SK-N-SH (cell line): ENCODE results near the gene PYDC1.

Source experiments
- EP300 ChIP-seq, 2 experiments: IDR thresholded peaks; 2 replicates each; pipeline versions ENCODE4 v1.4.0 to v1.6.1; 2012; ENCODE audit warnings: borderline replicate concordance in 1 of 2, low read depth in 1 of 2, low read length in 1 of 2
- EZH2phosphoT487 ChIP-seq: fragments of 200-600 bp; sonication (generic); IDR thresholded peaks from 2 replicates; pipeline ENCODE4 v1.6.1; 2017; ENCODE audit warnings: low read depth, mixed run types, mild to moderate bottlenecking, antibody characterized with exemption, moderate library complexity, borderline replicate concordance
- GABPA ChIP-seq: IDR thresholded peaks from 2 replicates; pipeline ENCODE4 v1.4.0; 2012; ENCODE audit warnings: low read depth, mild to moderate bottlenecking
- JUND ChIP-seq: IDR thresholded peaks from 2 replicates; pipeline ENCODE4 v1.4.0; 2012
- NRF1 ChIP-seq: IDR thresholded peaks from 2 replicates; pipeline ENCODE4 v1.6.1; 2012; ENCODE audit warnings: low read depth, mild to moderate bottlenecking, low read length
- RAD21 ChIP-seq: IDR thresholded peaks from 2 replicates; pipeline ENCODE4 v1.6.1; 2012; ENCODE audit warnings: mild to moderate bottlenecking, low read length
- SIN3A ChIP-seq: IDR thresholded peaks from 2 replicates; pipeline ENCODE4 v1.6.1; 2012; ENCODE audit warnings: low read depth, mild to moderate bottlenecking, low read length, moderate library complexity, borderline replicate concordance
- TEAD4 ChIP-seq: IDR thresholded peaks from 2 replicates; pipeline ENCODE4 v1.4.0; 2012; ENCODE audit warnings: mild to moderate bottlenecking, borderline replicate concordance; ENCODE audit not compliant: insufficient read depth
- TF ChIP-seq, protein P1 (sequence below): IDR thresholded peaks from 2 replicates; pipeline ENCODE4 v1.6.1; 2012; ENCODE audit warnings: mild to moderate bottlenecking, low read depth, low read length, moderate library complexity
- TF ChIP-seq, protein P2 (sequence below): fragments of 200-600 bp; sonication (generic); IDR thresholded peaks from 2 replicates; pipeline ENCODE4 v1.6.1; 2017; ENCODE audit warnings: antibody characterized with exemption, mild to moderate bottlenecking, moderate library complexity
- TF ChIP-seq, protein P3 (sequence below): IDR thresholded peaks from 2 replicates; pipeline ENCODE4 v1.4.0; 2012; ENCODE audit warnings: low read depth

DNA sequence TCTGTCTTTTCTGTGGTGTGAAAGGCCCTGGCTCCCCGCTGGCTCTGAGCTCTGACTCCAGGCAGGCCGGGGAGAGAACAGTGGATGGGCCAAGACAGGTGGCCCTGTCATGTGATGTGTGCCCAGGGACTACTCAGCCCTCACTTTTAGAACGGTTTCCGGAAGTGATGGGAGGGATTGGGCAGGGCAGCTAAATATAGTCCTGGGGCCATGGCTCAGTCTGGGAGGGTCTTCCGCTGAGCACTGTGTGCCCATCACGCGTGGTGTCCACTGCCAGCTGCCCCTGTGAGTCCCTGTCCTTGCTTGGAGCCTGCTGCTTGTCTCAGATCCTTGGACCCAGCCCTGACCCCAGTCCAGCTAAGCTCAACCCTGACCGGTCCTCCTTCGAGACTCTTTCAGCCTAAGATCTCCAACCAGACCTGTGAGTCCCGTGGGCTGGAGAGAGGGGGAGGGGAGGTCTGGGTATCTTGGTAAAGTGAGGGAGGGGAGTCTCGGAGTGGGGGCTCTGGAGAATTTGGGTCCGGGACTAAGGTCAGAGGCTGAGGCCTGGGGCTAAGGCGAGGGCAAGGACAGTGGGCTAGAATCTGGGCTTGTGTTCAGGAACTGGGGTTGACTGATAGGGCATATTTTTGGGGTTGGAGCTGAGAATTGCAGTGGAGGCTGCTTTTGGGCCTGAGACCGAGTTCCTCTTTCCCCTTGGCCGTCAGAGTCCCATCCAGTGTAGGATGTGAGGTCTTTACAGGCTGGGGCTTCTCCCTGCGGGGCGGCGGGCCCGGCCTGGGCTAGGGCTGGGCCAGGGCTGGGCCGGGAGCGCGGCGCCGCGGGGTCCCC is 2.8 kb downstream of the PYDC1 start, which contains the start of gene TRIM72:
- TF ChIP-seq JUND (no peak), EP300 (IDR thresholded peaks at IDR 0.05; ENCODE audit: borderline replicate concordance in 1 of 2, low read depth in 1 of 2, low read length in 1 of 2) (no peak), RAD21 (no peak), TEAD4 (no peak), EZH2phosphoT487 (no peak), NRF1 (no peak), SIN3A (no peak), GABPA (no peak)
- TF ChIP-seq, protein P1, sequence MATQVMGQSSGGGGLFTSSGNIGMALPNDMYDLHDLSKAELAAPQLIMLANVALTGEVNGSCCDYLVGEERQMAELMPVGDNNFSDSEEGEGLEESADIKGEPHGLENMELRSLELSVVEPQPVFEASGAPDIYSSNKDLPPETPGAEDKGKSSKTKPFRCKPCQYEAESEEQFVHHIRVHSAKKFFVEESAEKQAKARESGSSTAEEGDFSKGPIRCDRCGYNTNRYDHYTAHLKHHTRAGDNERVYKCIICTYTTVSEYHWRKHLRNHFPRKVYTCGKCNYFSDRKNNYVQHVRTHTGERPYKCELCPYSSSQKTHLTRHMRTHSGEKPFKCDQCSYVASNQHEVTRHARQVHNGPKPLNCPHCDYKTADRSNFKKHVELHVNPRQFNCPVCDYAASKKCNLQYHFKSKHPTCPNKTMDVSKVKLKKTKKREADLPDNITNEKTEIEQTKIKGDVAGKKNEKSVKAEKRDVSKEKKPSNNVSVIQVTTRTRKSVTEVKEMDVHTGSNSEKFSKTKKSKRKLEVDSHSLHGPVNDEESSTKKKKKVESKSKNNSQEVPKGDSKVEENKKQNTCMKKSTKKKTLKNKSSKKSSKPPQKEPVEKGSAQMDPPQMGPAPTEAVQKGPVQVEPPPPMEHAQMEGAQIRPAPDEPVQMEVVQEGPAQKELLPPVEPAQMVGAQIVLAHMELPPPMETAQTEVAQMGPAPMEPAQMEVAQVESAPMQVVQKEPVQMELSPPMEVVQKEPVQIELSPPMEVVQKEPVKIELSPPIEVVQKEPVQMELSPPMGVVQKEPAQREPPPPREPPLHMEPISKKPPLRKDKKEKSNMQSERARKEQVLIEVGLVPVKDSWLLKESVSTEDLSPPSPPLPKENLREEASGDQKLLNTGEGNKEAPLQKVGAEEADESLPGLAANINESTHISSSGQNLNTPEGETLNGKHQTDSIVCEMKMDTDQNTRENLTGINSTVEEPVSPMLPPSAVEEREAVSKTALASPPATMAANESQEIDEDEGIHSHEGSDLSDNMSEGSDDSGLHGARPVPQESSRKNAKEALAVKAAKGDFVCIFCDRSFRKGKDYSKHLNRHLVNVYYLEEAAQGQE, result no peak
- TF ChIP-seq, protein P2, sequence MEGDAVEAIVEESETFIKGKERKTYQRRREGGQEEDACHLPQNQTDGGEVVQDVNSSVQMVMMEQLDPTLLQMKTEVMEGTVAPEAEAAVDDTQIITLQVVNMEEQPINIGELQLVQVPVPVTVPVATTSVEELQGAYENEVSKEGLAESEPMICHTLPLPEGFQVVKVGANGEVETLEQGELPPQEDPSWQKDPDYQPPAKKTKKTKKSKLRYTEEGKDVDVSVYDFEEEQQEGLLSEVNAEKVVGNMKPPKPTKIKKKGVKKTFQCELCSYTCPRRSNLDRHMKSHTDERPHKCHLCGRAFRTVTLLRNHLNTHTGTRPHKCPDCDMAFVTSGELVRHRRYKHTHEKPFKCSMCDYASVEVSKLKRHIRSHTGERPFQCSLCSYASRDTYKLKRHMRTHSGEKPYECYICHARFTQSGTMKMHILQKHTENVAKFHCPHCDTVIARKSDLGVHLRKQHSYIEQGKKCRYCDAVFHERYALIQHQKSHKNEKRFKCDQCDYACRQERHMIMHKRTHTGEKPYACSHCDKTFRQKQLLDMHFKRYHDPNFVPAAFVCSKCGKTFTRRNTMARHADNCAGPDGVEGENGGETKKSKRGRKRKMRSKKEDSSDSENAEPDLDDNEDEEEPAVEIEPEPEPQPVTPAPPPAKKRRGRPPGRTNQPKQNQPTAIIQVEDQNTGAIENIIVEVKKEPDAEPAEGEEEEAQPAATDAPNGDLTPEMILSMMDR, result no peak
- TF ChIP-seq, protein P3, sequence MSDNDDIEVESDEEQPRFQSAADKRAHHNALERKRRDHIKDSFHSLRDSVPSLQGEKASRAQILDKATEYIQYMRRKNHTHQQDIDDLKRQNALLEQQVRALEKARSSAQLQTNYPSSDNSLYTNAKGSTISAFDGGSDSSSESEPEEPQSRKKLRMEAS, result no peak
